GM12892 (cell line): ENCODE measurements around the gene SCAP.
"Not testable (repeated sequence)": the region's sequence is repeated elsewhere in the genome, so short reads cannot be mapped to it uniquely, and the experiment has no call there.

Source experiments
- DNase-seq: peaks from one replicate; pipeline ENCODE4 v3.0.0; 2011; ENCODE audit not compliant: insufficient read length
- FAIRE-seq: peaks from 2 replicates; lab custom pipeline; 2011; peaks lifted over from hg19 to GRCh38; lab: Jason Lieb, UNC
- POLR2A ChIP-seq: IDR thresholded peaks from 2 replicates; pipeline ENCODE4 v1.6.1; 2011; ENCODE audit warnings: low read depth, low read length, control low read depth
- POLR2AphosphoS5 ChIP-seq: IDR thresholded peaks from 2 replicates; pipeline ENCODE4 v1.6.1; 2011; ENCODE audit warnings: low read depth, low read length, control low read depth
- TAF1 ChIP-seq: IDR thresholded peaks from 2 replicates; pipeline ENCODE4 v1.6.1; 2011; ENCODE audit warnings: low read depth, mild to moderate bottlenecking, control low read depth, low read length, borderline replicate concordance

Gene SCAP

DNA sequence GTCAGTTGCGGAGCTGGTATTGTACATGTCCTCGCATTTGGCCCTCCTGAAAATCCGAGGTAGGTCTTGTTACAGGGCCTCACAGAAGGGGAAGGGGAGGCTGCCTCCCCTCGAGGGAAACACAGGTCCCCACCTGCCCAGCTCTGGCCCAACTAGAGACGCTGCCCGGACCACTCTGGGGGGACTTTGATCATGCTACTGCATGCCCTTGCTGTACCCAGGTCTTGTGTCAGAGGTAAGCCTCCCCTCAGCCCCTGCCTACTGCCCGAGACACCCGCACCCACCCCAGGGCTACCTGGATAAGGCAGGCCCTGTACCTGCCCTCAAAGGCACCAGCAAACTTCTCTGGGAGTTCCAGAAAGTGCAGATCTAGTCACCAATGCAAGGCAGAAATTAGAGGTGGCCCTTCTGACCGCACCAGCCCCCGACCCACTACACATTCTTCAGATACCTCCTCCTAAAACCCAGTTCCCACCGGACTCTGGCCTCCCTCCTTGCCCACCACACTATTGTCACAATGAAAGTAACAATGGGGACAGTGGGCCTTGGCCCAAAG is 981 bp upstream of the SCAP start:
- TF ChIP-seq TAF1: no peak
- no peak for TF ChIP-seq POLR2A
- TF ChIP-seq POLR2AphosphoS5: no peak
- FAIRE-seq: no peak
- no peak for DNase-seq

DNA sequence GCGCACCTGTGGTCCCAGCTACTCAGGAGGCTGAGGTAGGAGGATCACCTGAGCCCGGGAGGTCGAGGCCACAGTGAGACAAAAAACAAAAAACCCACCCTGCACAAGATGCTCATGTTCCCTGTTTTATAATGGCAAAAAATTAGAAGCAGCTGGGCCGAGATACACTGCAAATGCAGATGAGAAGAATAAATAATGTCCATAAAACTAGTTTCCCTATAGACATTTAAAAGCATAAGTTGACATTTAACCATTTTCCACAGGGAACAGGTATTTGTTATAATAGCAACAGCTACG is 537 bp upstream of the SCAP start:
- FAIRE-seq (no peak), DNase-seq (no peak)
- TF ChIP-seq POLR2AphosphoS5 (no peak), TAF1 (no peak), POLR2A (no peak)

DNA sequence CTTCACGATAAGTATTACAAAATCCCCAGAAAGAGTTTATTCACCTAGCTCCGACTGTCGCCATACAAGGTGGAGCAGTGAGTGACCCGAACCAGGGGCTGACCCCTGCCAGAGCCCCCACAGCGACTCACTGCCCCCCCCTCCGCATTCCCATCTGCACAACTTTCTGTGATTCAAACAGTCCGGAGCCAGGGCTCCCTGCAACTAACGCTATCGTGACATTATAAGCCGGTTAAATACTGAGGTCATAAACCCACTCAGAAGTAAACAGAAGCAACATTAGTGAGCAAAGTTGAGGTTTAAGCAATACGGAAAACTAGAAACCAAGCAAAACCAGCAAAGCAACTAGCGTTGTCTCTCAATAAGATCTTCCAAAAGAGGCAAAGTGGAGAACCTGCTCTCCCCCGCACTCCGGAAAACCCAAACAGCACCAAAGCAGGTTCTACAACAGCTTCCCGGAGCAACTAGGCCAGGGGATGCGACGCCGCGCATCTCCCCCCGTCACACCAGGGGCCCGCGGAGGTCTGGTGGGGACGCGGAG is 642 bp downstream of the SCAP start:
- FAIRE-seq (no peak), DNase-seq (no peak)
- no peak for TF ChIP-seq POLR2A
- no peak for TF ChIP-seq TAF1
- no peak for TF ChIP-seq POLR2AphosphoS5

DNA sequence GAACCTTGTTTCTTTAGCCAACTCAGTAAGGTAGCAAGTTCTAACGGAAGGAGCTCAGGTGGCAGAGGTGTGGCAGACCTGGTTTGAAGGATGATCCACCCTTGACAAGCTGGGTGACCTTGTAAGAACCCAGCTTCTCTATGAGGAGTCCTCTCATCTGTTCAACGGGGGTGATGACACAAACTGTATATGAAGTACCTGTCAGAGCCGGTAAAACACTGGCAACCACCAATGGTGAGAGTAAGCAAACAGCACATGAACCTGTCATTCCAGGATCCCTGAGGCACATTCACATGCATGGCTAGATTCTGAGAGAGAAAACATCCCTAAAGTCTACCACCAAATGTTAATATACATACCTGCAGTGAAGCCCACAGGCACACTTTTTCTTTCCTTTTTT is 2.4 kb downstream of the SCAP start:
- TF ChIP-seq POLR2AphosphoS5 (no peak), TAF1 (no peak), POLR2A (no peak)
- FAIRE-seq (no peak), DNase-seq (no peak)

DNA sequence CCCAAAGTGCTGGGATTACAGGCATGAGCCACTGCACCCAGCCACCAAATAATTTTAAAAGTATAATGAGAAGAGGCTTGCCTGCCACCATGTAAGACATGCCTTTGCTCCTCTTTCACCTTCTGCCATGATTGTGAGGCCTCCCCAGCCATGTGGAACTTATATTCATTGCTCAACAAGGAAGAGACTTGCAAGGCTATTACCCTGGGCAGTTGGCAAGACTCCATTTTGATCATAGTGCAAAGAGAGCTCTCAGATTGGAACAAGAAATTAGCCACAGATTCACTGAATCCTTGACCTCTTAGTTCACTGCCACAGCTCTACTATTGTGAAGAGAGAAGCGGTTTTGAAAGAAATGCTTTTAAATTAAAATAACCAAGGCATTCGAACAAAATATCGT is 6.1 kb downstream of the SCAP start:
- FAIRE-seq (no peak), DNase-seq (no peak)
- no peak for TF ChIP-seq TAF1
- TF ChIP-seq POLR2AphosphoS5: no peak
- TF ChIP-seq POLR2A: no peak

DNA sequence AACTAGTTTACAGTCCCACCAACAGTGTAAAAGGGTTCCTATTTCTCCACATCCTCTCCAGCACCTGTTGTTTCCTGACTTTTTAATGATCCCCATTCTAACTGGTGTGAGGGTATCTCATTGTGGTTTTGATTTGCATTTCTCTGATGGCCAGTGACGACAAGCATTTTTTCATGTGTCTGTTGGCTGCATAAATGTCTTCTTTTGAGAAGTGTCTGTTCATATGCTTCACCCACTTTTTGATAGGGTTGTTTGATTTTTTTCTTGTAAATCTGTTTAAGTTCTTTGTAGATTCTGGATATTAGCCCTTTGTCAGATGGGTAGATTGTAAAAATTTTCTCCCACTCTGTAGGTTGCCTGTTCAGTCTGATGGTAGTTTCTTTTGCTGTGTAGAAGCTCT is 7.4 kb downstream of the SCAP start:
- not testable (repeated sequence) for DNase-seq, FAIRE-seq

DNA sequence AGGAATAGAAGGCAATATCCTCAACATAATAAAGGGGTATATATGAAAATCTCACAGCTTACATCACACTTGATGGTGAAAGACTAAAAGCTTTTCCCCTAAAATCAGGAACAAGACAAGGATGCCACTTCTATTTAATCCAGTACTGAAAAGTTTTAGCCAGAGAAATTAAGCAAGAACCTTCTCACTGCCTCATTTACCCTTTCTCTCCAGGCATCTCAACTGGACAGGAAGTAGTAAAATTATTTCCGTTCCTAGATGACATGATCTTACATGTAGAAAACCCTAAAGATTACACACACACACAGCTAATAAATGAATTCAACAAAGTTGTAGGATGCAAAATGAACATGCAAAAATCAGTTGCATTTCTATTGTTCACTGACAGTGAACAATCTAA is 11.2 kb downstream of the SCAP start:
- no peak for TF ChIP-seq TAF1
- TF ChIP-seq POLR2AphosphoS5: no peak
- TF ChIP-seq POLR2A: no peak
- no peak for FAIRE-seq
- no peak for DNase-seq

DNA sequence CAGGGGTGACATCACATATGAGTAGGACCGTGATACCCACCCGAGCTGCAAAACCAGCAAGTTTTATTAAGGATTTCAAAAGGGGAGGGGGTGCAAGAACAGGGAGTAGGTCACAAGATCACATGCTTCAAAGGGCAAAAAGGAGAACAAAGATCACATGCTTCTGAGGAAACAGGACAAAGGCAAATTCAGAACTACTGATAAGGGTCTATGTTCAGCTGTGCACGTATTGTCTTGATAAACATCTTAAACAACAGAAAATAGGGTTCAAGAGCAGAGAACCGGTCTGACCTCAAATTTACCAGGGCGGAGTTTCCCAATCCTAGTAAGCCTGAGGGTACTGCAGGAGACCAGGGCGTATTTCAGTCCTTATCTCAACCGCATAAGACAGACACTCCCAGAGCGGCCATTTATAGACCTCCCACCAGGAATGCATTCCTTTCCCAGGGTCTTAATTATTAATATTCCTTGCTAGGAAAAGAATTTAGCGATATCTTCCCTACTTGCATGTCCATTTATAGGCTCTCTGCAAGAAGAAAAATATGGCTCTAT is 16.1 kb downstream of the SCAP start:
- not testable (repeated sequence) for FAIRE-seq, DNase-seq

DNA sequence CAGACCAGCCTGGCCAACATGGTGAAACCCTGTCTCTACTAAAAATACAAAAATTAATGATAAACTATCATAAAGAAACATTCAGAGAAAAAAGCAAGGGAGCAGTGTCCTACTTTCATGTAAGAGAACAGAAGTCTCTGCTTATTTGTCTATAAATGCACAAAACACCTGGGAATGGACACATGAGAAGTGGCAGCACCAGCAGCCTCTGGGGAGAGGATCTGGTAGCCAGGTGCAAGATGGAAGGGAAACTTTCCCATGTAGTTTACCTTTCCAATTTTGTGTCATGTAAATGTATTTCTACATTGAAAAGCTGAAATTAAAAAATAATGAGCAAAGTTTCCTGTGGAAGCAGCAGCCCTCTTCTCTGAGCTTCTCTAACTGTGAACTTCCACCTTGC is 18.8 kb downstream of the SCAP start:
- FAIRE-seq: no peak
- DNase-seq: no peak
- no peak for TF ChIP-seq TAF1
- TF ChIP-seq POLR2AphosphoS5: no peak
- no peak for TF ChIP-seq POLR2A

DNA sequence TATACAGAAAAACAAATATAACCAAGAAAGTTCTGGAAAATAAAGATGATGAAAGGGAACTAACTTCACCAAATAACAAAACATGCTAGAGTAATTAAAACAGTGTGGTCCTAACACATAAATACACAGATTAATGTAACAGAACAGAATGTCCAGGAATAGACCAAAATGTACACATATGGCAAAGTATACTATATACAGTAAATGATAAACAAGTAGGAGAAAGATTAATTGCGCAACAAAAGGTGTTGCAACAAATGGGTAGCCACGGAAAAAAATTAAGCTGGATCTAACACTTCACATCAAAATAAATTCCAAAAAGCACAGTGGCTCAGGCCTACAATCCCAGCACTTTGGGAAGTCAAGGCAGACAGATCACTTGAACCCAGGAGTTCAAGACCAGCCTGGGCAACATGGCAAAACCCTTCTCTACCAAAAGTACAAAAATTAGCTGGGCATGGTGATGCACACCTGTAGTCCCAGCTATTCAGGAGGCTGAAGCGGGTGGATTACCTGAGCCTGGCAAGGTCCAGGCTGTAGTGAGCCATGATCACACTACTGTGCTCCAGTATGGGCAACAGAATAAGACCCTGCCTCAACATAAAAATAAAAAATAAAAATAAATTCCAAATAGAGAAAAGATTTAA is 19.8 kb downstream of the SCAP start:
- no peak for TF ChIP-seq POLR2A
- TF ChIP-seq POLR2AphosphoS5: no peak
- no peak for TF ChIP-seq TAF1
- FAIRE-seq (no peak), DNase-seq (no peak)

DNA sequence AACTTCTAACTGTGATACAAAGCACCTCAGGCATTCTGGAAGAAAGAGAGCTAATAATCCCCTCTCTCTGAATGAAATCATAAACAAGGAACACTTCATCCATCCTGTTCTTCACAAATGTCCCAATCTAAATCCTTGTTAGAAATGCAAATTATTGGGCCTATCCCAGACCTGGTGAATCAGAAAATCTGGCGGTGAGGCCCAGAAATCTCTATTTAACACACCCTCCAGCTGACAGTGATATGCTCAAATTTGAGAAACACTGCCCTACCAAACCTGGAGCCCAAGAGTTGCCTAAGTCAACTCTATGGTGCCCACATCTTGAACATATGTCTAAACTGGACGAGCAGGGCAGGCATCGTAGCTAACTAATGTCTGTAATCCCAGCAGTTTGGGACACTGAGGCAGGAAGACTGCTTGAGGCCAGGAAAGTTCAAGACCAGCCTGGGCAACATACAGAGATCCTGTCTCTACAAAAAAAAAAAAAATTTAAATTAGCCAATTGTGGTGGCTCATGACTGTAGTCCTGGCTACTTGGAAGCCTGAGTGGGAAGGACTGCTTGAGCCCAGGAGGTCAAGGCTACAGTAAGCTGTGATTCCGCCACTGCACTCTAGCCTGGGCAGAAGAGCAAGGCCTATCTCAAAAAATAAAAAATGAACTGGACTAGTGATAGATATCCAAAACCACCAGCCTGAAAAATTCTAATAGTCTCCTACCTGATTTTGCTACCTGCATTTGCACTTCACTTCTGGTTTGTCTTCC is 23.1 kb downstream of the SCAP start:
- DNase-seq (no peak), FAIRE-seq (no peak)
- TF ChIP-seq POLR2AphosphoS5 (no peak), POLR2A (no peak), TAF1 (no peak)

DNA sequence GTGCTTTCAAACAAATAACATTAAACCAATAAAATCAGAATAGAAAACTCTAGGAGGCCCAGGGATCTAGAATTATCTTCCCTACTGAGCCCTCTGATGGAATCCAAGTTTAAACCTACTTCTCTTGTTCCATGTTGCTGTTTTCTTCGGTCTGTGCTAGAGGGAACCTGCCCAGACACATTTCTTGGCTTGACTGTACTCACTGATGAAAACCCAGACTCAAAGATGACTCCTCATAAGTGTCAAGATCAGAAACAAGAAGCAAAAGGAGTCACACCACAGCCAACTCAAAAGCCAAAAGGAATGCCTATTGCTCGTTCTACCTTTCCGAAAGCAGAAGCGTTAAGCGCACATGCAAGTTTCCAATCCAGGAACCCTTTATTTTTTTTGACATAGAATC is 31.6 kb downstream of the SCAP start:
- TF ChIP-seq TAF1: no peak
- no peak for TF ChIP-seq POLR2A
- TF ChIP-seq POLR2AphosphoS5: no peak
- DNase-seq (no peak), FAIRE-seq (no peak)
